SHP77 (cell line): Measurements from ENCODE around the gene DEPDC7.

Experiments used
- DNase-seq, 2 experiments: peaks; one replicate each; lab custom pipeline; 2025; lab: John Stamatoyannopoulos, UW

The DEPDC7 gene

DNA sequence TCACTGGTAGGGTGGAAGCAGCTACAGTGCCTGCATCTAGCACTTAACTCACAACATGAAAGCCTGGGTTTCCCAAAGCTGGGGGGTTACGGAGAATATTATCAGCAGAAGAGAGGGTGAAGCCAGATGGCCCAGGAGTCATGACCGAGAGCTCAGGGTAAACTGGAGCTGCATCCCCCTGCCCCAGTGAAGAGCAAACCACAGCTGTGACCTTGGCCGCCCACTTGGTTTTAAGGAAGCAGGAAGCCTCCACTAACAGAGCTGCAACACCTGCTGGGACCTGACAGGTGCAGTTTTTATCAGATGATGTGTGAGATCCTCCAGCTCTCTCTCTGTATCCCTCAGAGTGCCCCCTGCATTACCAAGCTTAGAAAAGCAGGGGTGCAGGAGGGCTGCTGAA lies 44.6 kb downstream of the DEPDC7 start:
- DNase-seq, result no peak

DNA sequence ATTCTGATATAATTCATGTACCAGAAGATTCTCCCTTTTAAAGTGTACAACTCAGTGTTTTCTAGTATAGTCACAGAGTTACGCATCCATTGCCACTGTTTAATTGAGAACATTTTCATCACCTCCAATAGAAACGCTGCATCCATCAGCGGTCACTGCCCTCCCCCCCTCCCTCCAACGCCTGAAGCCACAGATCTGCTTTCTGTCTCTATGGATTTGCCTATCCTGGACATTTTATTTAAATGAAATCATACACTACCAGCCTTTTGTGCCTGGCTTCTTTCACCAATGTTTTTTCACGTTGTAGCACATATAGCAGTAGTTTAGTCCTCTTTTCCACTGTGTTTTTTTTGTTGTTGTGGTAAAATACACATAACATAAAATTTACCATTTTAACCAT lies 46.5 kb downstream of the DEPDC7 start:
- no peak for DNase-seq

- no peak for DNase-seq
Measured at GRCh38 chr11:33063326-33063881, 47.7 kb downstream of the DEPDC7 start.

- DNase-seq, result no peak
Measured at GRCh38 chr11:33064033-33064825, 48.6 kb downstream of the DEPDC7 start.

DNA sequence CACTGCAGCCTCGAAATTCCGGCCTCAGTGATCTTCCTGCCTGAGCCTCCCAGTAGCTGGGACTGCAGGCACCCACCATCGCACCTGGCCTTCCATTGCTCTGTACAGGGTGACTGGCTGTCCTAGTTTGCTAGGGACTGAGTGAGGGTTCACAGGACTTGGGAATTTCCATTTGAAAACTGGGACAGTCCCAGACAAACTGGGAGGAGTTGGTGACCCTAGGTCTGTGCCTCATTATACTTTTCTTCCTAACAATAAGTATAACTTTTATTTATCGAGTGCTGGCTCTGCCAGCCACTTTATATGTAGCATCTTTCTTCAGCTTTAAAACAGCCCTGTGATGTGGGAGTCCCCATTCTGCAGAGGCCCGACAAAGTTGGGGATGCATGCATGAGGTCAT lies 49.2 kb downstream of the DEPDC7 start:
- no peak for DNase-seq

DNA sequence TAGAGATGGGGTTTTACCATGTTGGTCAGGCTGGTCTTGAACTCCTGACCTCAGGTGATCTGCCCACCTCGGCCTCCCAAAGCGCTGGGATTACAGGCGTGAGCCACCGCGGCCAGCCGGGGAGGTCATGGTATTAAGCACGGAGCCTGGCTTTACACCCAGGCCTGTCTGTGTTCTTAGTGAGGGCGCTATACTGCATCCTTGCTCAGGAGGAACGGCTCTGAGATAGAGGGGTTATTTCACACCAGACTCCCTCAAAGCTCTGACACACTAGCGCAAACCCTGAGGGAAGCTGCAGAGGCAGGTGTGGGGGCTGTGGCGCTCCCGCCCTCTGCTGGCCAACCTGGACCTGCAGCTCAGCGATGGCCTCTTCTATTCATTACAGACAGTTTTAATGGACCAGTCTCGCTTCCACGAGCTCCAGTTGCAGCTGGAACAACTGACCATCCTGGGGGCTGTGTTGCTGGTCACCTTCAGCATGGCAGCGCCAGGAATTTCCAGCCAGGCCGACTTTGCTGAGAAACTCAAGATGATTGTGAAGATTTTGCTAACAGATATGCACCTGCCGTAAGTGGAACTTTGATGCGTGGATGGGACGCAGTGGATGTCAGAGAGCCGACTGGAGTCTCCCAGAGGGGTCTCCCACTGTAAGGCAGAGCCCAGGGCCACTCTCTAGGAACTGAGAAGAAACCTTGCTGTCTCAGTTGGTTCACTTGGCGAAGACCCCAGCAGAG lies 49.9 kb downstream of the DEPDC7 start:
- DNase-seq, result peak; percentile 53 to 64

DNA sequence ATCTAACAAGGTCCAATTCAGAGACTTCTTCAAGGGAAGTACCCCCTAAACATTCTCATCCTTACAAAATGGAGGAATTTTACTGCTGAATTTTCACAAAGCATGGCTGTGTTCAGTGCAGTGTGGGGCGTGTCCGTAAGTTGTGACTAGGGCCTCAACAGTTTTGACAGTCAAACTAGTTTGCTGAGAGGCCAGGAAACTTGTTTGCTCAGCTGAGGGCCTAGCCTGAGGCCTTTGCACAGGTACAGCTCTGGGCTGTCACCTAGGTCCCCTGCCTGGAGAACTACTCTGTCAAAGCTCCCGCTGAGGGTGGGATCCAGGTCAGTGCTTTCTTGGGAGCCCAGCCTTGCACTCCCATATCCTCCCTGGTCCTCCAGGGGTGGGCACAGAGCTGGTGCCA lies 51.6 kb downstream of the DEPDC7 start:
- DNase-seq, result no peak

GRCh38 chr11:33068611-33069340 lies 53.1 kb downstream of the DEPDC7 start:
- DNase-seq, result no peak

DNA sequence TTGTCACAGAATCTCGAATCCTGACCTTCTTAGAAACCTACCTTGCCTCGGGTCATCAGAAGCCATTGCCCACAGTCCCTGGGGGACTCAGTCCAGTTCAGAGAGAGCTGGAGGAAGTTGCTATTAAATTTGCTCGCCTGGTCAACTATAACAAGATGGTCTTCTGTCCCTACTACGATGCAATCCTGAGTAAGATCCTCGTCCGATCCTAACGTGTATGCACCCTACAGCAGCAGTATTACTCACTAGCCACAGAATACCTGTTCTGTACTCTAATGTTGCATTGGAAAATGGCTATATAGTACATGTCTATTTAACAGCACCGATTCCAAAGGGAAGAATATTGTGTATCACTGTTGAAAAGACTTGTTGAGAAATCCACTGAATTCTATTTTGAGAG lies 56.8 kb downstream of the DEPDC7 start:
- DNase-seq, result no peak
